ENCODE measurements around the gene DNAJC25. TPM values are rescaled to one million over a fixed set of nuclear protein-coding genes. Genes with fewer than 3 reads are reported as not detected.

Gene DNAJC25
- total RNA-seq, 2 donors from 2014 or later: 6.3 to 7.4 TPM

DNA sequence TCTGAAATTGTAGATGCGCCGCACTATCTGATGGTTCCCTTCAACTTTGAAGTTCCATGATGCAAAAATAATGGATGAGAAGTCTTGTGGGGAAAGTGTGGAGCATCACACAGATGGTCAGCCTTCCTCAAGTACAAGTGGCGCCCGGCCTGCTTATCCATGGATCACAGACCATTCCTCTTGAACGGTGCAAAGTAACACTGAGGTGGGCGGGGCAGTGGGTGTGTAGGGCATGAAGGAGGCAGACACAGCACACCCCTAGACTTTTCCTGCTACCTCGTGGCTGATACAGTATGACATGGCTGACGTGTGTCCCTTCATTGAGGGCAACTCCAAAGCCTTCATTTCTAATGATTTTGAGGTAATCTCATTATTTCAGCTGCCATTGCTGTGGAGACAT is 27.8 kb downstream of the DNAJC25 start:
- no peak overlapping the region for H3K9ac ChIP-seq (ENCODE audit: extremely low read depth, low read length, poor library complexity, severe bottlenecking)
- 93 to 100% methylated on average over 6 to 8 of the region's 8 CpGs for WGBS, 2 experiments (ENCODE audit: insufficient coverage in 1 of 2, insufficient read length in 1 of 2)
- no peaks in the 10 kb centered on the region for H3K4me1 ChIP-seq (ENCODE audit: control insufficient read depth, insufficient read depth, low read length)
- Mint-ChIP-seq H3K27me3 (ENCODE audit: insufficient read depth) (peaks cover 2% of the 10 kb centered on the region), H3K9me3 (no peaks in the 10 kb centered on the region), H3K27ac (no peak overlapping the region), H3K36me3 (ENCODE audit: low read depth) (peaks cover 11% of the 10 kb centered on the region), H3K4me3 (no peak overlapping the region), H3K4me1 (peaks cover 18% of the 10 kb centered on the region)
- H3K27me3 ChIP-seq (ENCODE audit: control insufficient read depth, insufficient read depth, low read length, poor library complexity, severe bottlenecking): no peaks in the 10 kb centered on the region
- TF ChIP-seq CTCF (conservative IDR thresholded peaks at IDR 0.05): no peak
- H3K36me3 ChIP-seq (ENCODE audit: control insufficient read depth, insufficient read depth, low read length): peaks cover 13% of the 10 kb centered on the region
- H3K9me3 ChIP-seq (ENCODE audit: control insufficient read depth, low read length): no peaks in the 10 kb centered on the region
- no peak for DNase-seq
- no peak overlapping the region for H3K27ac ChIP-seq (ENCODE audit: low read depth, low read length)
- H3K4me3 ChIP-seq (ENCODE audit: low read length): no peak overlapping the region

GRCh38 chr9:111659691-111660090 is 28.6 kb downstream of the DNAJC25 start:
- DNase-seq: no peak
- Histone ChIP-seq H3K4me1 (ENCODE audit: control insufficient read depth, insufficient read depth, low read length) (no peaks in the 10 kb centered on the region), H3K9ac (ENCODE audit: extremely low read depth, low read length, poor library complexity, severe bottlenecking) (no peak overlapping the region), H3K36me3 (ENCODE audit: control insufficient read depth, insufficient read depth, low read length) (peaks cover 16% of the 10 kb centered on the region), H3K4me3 (ENCODE audit: low read length) (no peak overlapping the region), H3K27me3 (ENCODE audit: control insufficient read depth, insufficient read depth, low read length, poor library complexity, severe bottlenecking) (no peaks in the 10 kb centered on the region), H3K9me3 (ENCODE audit: control insufficient read depth, low read length) (no peaks in the 10 kb centered on the region), H3K27ac (ENCODE audit: low read depth, low read length) (no peak overlapping the region)
- H3K9me3 Mint-ChIP-seq: no peaks in the 10 kb centered on the region
- 94 to 95% methylated on average over 3 of the region's 3 CpGs for WGBS, 2 experiments (ENCODE audit: insufficient coverage in 1 of 2, insufficient read length in 1 of 2)
- peaks cover 18% of the 10 kb centered on the region for H3K4me1 Mint-ChIP-seq
- no peak for TF ChIP-seq CTCF (conservative IDR thresholded peaks at IDR 0.05)
- H3K27me3 Mint-ChIP-seq (ENCODE audit: insufficient read depth): peaks cover 2% of the 10 kb centered on the region
- H3K36me3 Mint-ChIP-seq (ENCODE audit: low read depth): peaks cover 11% of the 10 kb centered on the region
- H3K4me3 Mint-ChIP-seq: no peak overlapping the region
- H3K27ac Mint-ChIP-seq: no peak overlapping the region

DNA sequence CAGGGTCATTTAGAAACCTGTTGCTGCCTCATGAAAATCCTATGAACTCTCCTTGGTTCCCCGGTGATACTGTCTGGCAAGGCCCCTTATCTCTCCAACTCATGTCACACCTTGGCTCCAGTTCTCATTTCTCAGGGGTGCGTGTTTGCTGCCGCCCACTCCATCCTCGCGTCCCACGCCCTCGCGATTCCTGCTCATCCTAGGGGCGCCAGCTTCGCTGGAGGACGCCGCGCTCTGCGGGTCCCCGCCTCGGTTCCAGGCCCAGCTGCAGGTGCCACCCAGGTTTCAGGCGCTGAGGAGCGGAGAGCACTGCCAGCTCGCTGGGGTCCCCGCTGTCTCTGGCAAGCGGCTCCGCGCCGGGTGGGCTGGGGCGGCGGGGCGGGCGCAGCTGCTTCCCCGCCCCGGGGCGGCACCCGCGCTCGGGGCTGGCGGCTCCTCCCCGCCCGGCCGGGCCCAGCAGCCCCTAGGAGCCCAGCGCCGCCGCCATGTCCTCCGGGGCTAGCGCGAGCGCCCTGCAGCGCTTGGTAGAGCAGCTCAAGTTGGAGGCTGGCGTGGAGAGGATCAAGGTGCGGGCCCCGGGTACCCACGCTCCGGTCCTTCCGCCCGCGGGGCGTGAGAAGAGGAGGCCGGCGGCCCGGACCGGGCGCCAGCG is 30.1 kb downstream of the DNAJC25 start, which contains the start of gene GNG10:
Gene GNG10, plus strand, starts transcription at position 456 of the 652 bp plus-strand sequence. Its CDS starts 30 bp downstream, at position 486.
- Histone ChIP-seq H3K4me3 (ENCODE audit: low read length) (peak within 1 kb of the TSS; percentile 85), H3K36me3 (ENCODE audit: control insufficient read depth, insufficient read depth, low read length) (peaks cover 19% of the 10 kb centered on the region), H3K27me3 (ENCODE audit: control insufficient read depth, insufficient read depth, low read length, poor library complexity, severe bottlenecking) (no peaks in the 10 kb centered on the region), H3K9ac (ENCODE audit: extremely low read depth, low read length, poor library complexity, severe bottlenecking) (peak within 1 kb of the TSS; percentile 58), H3K9me3 (ENCODE audit: control insufficient read depth, low read length) (no peaks in the 10 kb centered on the region), H3K4me1 (ENCODE audit: control insufficient read depth, insufficient read depth, low read length) (no peaks in the 10 kb centered on the region), H3K27ac (ENCODE audit: low read depth, low read length) (no peak within 1 kb of the TSS)
- Mint-ChIP-seq H3K9me3 (no peaks in the 10 kb centered on the region), H3K27me3 (ENCODE audit: insufficient read depth) (peaks cover 2% of the 10 kb centered on the region), H3K4me3 (peak within 1 kb of the TSS; percentile 92), H3K36me3 (ENCODE audit: low read depth) (peaks cover 16% of the 10 kb centered on the region), H3K27ac (peak within 1 kb of the TSS; percentile 80), H3K4me1 (peaks cover 18% of the 10 kb centered on the region)
- DNase-seq: peak; percentile 86
- WGBS, 2 experiments (ENCODE audit: insufficient coverage in 1 of 2, insufficient read length in 1 of 2): 0 to 2% methylated on average over 11 to 61 of the region's 61 CpGs
- TF ChIP-seq CTCF (conservative IDR thresholded peaks at IDR 0.05): no peak

Data from endodermal cell (in vitro differentiated cells).